Erythroblast (primary cell): ENCODE results near the gene SRPRA.

Experiments
- GATA1 ChIP-seq: IDR thresholded peaks from 2 replicates; pipeline ENCODE4 v1.6.1; 2011; ENCODE audit warnings: low read depth, mild to moderate bottlenecking, control low read depth, low read length, moderate library complexity
- POLR2A ChIP-seq: IDR thresholded peaks from 2 replicates; pipeline ENCODE4 v1.6.1; 2011; ENCODE audit warnings: mild to moderate bottlenecking, low read length

DNA sequence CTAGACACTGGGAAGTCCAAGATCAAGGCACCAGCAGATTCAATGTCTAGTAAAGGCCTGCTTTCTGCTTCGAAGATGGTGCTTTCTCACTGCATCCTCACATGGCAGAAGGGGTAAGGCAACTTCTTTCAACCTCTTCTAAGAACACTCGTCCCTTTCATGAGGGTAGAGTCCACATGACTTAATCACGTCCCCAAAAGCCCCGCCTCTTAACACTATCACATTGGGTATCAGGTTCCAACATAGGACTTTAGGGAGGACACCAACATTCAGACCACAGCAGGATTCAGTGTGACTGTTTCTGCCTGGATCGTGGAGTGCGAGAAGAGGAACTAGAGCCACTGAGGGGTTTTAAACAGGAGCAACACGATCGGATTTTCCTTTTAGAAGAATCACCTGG is 10.5 kb upstream of the SRPRA start:
- TF ChIP-seq POLR2A (no peak), GATA1 (no peak)
